GM12891 (cell line): ENCODE data around the gene CHML.

ENCODE experiments used
- POLR2A ChIP-seq: IDR thresholded peaks from 2 replicates; pipeline ENCODE4 v1.6.1; 2011; ENCODE audit warnings: low read depth, low read length, control low read depth
- POLR2AphosphoS5 ChIP-seq: IDR thresholded peaks from 2 replicates; pipeline ENCODE4 v1.6.1; 2011; ENCODE audit warnings: low read depth, low read length, control low read depth
- POU2F2 ChIP-seq: IDR thresholded peaks from 2 replicates; pipeline ENCODE4 v1.6.1; 2011; ENCODE audit warnings: low read depth, mild to moderate bottlenecking, control low read depth, low read length, moderate library complexity
- TAF1 ChIP-seq: IDR thresholded peaks from 2 replicates; pipeline ENCODE4 v1.6.1; 2011; ENCODE audit warnings: low read depth, low read length, control low read depth

DNA sequence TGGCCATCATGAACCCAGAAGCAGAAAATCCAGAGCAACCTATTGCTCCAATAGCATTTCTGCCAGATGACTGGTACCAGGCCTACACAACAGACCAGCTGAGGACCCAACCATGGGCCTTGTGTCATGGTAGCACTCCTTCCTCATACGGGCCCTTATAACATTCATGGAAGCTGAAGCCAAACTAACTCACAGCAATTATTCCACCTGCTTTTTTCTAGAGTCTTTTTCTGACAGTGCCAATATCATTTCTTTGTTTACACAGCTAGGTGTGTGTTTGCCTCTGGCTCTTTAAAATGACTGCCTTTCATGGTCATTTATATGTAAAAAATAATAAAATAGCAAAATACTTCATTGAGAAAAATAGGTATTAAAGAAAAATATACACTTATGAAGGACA lies 8.0 kb upstream of the CHML start:
- TF ChIP-seq POLR2AphosphoS5 (no peak), POLR2A (no peak), POU2F2 (no peak), TAF1 (no peak)
